H9 (cell line): ENCODE results near the gene IRX2. TPM values are rescaled to one million over a fixed set of nuclear protein-coding genes. Genes with fewer than 3 reads are reported as not detected.

ENCODE experiments used
- DNase-seq: peaks from one replicate; pipeline ENCODE4 v3.0.0-alpha.2; 2017
- H2AFZ ChIP-seq: one replicate; pipeline ENCODE4 v1.6.1; 2013; ENCODE audit warnings: mild to moderate bottlenecking, low read length, control low read depth, moderate library complexity
- H2AK5ac ChIP-seq: 2 replicates; pipeline ENCODE4 v1.6.1; 2013; ENCODE audit warnings: low read length, control low read depth, mixed read lengths; ENCODE audit not compliant: insufficient read length
- H2BK120ac ChIP-seq: one replicate; pipeline ENCODE4 v1.6.1; 2013; ENCODE audit warnings: low read depth, mild to moderate bottlenecking, low read length, control low read depth, inconsistent platforms; ENCODE audit not compliant: poor library complexity, severe bottlenecking
- H2BK12ac ChIP-seq: 2 replicates; pipeline ENCODE4 v1.6.1; 2013; ENCODE audit warnings: low read length, control low read depth, mixed read lengths, low read depth; ENCODE audit not compliant: insufficient read length
- H2BK15ac ChIP-seq: 2 replicates; pipeline ENCODE4 v1.6.1; 2013; ENCODE audit warnings: low read depth, low read length, control low read depth
- H2BK20ac ChIP-seq: one replicate; pipeline ENCODE4 v1.6.1; 2013; ENCODE audit warnings: low read depth, mild to moderate bottlenecking, low read length, control low read depth, inconsistent platforms; ENCODE audit not compliant: poor library complexity, severe bottlenecking
- H2BK5ac ChIP-seq: 2 replicates; pipeline ENCODE4 v1.6.1; 2013; ENCODE audit warnings: low read length, control low read depth, mixed read lengths; ENCODE audit not compliant: insufficient read length
- H3K14ac ChIP-seq: 2 replicates; pipeline ENCODE4 v1.6.1; 2013; ENCODE audit warnings: low read length, control low read depth; ENCODE audit not compliant: insufficient read depth
- H3K18ac ChIP-seq: 2 replicates; pipeline ENCODE4 v1.6.1; 2013; ENCODE audit warnings: low read depth, mild to moderate bottlenecking, mixed read lengths, low read length, control low read depth; ENCODE audit not compliant: insufficient read length
- H3K23ac ChIP-seq: 2 replicates; pipeline ENCODE4 v1.6.1; 2013; ENCODE audit warnings: low read length, control low read depth, mixed read lengths, low read depth; ENCODE audit not compliant: insufficient read length
- H3K23me2 ChIP-seq: 2 replicates; pipeline ENCODE4 v1.6.1; 2013; ENCODE audit warnings: low read depth, mild to moderate bottlenecking, mixed read lengths, low read length, control low read depth; ENCODE audit not compliant: insufficient read length, poor library complexity, severe bottlenecking
- H3K27ac ChIP-seq: 2 replicates; pipeline ENCODE4 v1.5.1; 2013; ENCODE audit warnings: low read length, control low read depth, mixed read lengths, low read depth; ENCODE audit not compliant: insufficient read length
- H3K27me3 ChIP-seq: 2 replicates; pipeline ENCODE4 v1.6.1; 2013; ENCODE audit warnings: low read length, control low read depth, inconsistent platforms; ENCODE audit not compliant: insufficient read depth
- H3K4ac ChIP-seq: 2 replicates; pipeline ENCODE4 v1.6.1; 2013; ENCODE audit warnings: low read depth, mild to moderate bottlenecking, control low read depth, inconsistent platforms, low read length, moderate library complexity
- H3K4me1 ChIP-seq: 2 replicates; pipeline ENCODE4 v1.6.1; 2013; ENCODE audit warnings: low read length, control low read depth, inconsistent platforms; ENCODE audit not compliant: insufficient read depth
- H3K4me2 ChIP-seq: 2 replicates; pipeline ENCODE4 v1.6.1; 2013; ENCODE audit warnings: low read length, control low read depth, mixed read lengths; ENCODE audit not compliant: insufficient read length, insufficient read depth
- H3K56ac ChIP-seq: 2 replicates; pipeline ENCODE4 v1.6.1; 2013; ENCODE audit warnings: low read depth, mild to moderate bottlenecking, mixed read lengths, low read length, control low read depth; ENCODE audit not compliant: insufficient read length
- H3K79me1 ChIP-seq: 2 replicates; pipeline ENCODE4 v1.6.1; 2013; ENCODE audit warnings: low read depth, mild to moderate bottlenecking, moderate library complexity, low read length, control low read depth, inconsistent platforms; ENCODE audit not compliant: insufficient read depth, poor library complexity, severe bottlenecking
- H3K79me2 ChIP-seq: 2 replicates; pipeline ENCODE4 v1.6.1; 2013; ENCODE audit warnings: low read length, control low read depth, inconsistent platforms; ENCODE audit not compliant: insufficient read depth
- H3K9ac ChIP-seq: 2 replicates; pipeline ENCODE4 v1.6.1; 2013; ENCODE audit warnings: low read length, control low read depth, mixed read lengths; ENCODE audit not compliant: insufficient read length; ENCODE audit errors: extremely low read depth
- H3K9me3 ChIP-seq: one replicate; pipeline ENCODE4 v1.6.1; 2013; ENCODE audit warnings: low read depth, low read length, inconsistent platforms; ENCODE audit not compliant: control insufficient read depth
- H3T11ph ChIP-seq: one replicate; pipeline ENCODE4 v1.6.1; 2013; ENCODE audit warnings: mild to moderate bottlenecking, low read length, control low read depth, inconsistent platforms
- H4K20me1 ChIP-seq: one replicate; pipeline ENCODE4 v1.6.1; 2013; ENCODE audit not compliant: control insufficient read depth, insufficient read length, insufficient read depth
- H4K5ac ChIP-seq: 2 replicates; pipeline ENCODE4 v1.6.1; 2013; ENCODE audit warnings: low read depth, mild to moderate bottlenecking, mixed read lengths, low read length, control low read depth; ENCODE audit not compliant: insufficient read length
- H4K8ac ChIP-seq: replicated peaks from 2 replicates; pipeline ENCODE4 v1.6.1; 2013; ENCODE audit warnings: low read length, control low read depth, mixed read lengths, low read depth; ENCODE audit not compliant: insufficient read length
- H4K91ac ChIP-seq: 2 replicates; pipeline ENCODE4 v1.6.1; 2013; ENCODE audit warnings: low read depth, mild to moderate bottlenecking, moderate library complexity, mixed read lengths, low read length, control low read depth; ENCODE audit not compliant: insufficient read length
- H3K27ac Mint-ChIP-seq, 3 experiments: 2 replicates in 2 of 3; 3 replicates in 1 of 3; pipeline ENCODE4 v1.8.0; 2020 to 2021; ENCODE audit warnings: mixed read lengths in 3 of 3, mild to moderate bottlenecking in 1 of 3, moderate library complexity in 1 of 3
- H3K27me3 Mint-ChIP-seq: 2 replicates; pipeline ENCODE4 v1.8.0; 2021; ENCODE audit warnings: low read depth, mild to moderate bottlenecking, moderate library complexity, mixed read lengths
- H3K36me3 Mint-ChIP-seq, 3 experiments: 2 replicates in 2 of 3; 3 replicates in 1 of 3; pipeline ENCODE4 v1.8.0; 2020 to 2021; ENCODE audit warnings: low read depth in 3 of 3, mixed read lengths in 3 of 3; ENCODE audit not compliant: insufficient read depth in 1 of 3
- H3K4me1 Mint-ChIP-seq, 2 experiments: 2 replicates each; pipeline ENCODE4 v1.8.0; 2020; ENCODE audit warnings: mixed read lengths in 2 of 2
- H3K4me3 Mint-ChIP-seq, 2 experiments: 2 replicates in 1 of 2; 3 replicates in 1 of 2; pipeline ENCODE4 v1.8.0; 2020 to 2021; ENCODE audit warnings: mild to moderate bottlenecking in 2 of 2, mixed read lengths in 2 of 2, moderate library complexity in 1 of 2
- H3K9me3 Mint-ChIP-seq, 2 experiments: 2 replicates in 1 of 2; 3 replicates in 1 of 2; pipeline ENCODE4 v1.8.0; 2020; ENCODE audit warnings: mild to moderate bottlenecking in 2 of 2, mixed read lengths in 2 of 2, moderate library complexity in 1 of 2
- CTCF ChIP-seq: fragments of 200-600 bp; sonication (generic); conservative IDR thresholded peaks from 3 replicates; pipeline ENCODE4 v1.8.0; 2021; ENCODE audit warnings: antibody characterized with exemption, mild to moderate bottlenecking
- WGBS: extraction: QIAGEN DNeasy Blood & Tissue Kit; methylation state at CpG from one replicate; pipeline ENCODE4 v1.1.7; 2013; ENCODE audit warnings: missing lambda C conversion rate, low lambda C conversion rate, mixed read lengths; ENCODE audit not compliant: insufficient read length; ENCODE audit errors: extremely low coverage; 5-methylcytosine and 5-hydroxymethylcytosine counted together
- total RNA-seq: library from RNA; stranded (reverse); gene quantifications from 2 replicates; pipeline ENCODE4 v1.2.1, GENCODE V29; 2021

Gene IRX2
- total RNA-seq, 1 experiment from 2014 or later: 91.6 TPM

DNA sequence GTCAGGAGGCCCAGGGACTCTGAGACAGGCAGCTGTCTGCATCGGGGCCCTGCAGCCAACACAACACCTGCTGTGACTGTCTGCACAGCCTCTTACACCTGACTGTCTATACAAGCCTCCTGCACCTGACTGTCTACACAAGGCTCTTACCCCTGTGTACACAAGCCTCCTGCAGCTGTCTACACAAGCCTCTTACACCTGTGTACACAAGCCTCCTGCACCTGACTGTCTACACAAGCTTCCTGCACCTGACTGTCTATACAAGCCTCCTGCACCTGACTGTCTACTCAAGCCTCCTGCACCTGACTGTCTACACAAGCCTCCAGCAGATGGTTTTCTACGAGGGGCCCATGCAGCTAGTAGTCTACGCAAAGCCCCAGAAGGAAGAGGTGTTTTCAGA lies 18.6 kb downstream of the IRX2 start:
- Histone ChIP-seq H2AFZ (no peak overlapping the region), H3K14ac (no peak overlapping the region), H2BK20ac (no peak overlapping the region), H3K9ac (no peak overlapping the region), H2BK15ac (no peak overlapping the region), H4K91ac (no peak overlapping the region), H4K20me1 (no peaks in the 10 kb centered on the region), H3K27ac (no peak overlapping the region), H2BK12ac (no peak overlapping the region), H3K23me2 (no peaks in the 10 kb centered on the region), H2BK5ac (no peak overlapping the region), H2BK120ac (no peak overlapping the region), H3K4me2 (no peak overlapping the region), H3K79me1 (no peaks in the 10 kb centered on the region), H3K79me2 (no peaks in the 10 kb centered on the region), H3K4me1 (no peaks in the 10 kb centered on the region; the same call in 1 of the 2 replicates), H3K4ac (no peak overlapping the region), H3K18ac (no peak overlapping the region), H3K27me3 (peaks cover 8% of the 10 kb centered on the region; the same call in 1 of the 2 replicates), H3T11ph (no peak overlapping the region), H3K23ac (no peak overlapping the region), H4K8ac (no peak overlapping the region), H2AK5ac (no peak overlapping the region), H3K56ac (no peak overlapping the region), H3K9me3 (no peaks in the 10 kb centered on the region), H4K5ac (no peak overlapping the region)
- Mint-ChIP-seq H3K36me3 (no peaks in the 10 kb centered on the region), H3K4me3 (no peak overlapping the region), H3K9me3 (no peaks in the 10 kb centered on the region), H3K27ac (no peak overlapping the region), H3K4me1 (peaks cover 3 to 6% of the 10 kb centered on the region in 2 experiments), H3K27me3 (peaks cover 62% of the 10 kb centered on the region)
- WGBS: no CpG with 5 or more reads among the region's 3 CpGs
- DNase-seq: peak; percentile 10
- TF ChIP-seq CTCF: no peak
